HG03108 (cell line): ENCODE data around the gene SPEN.
"Not testable (repeated sequence)": the region's sequence is repeated elsewhere in the genome, so short reads cannot be mapped to it uniquely, and the experiment has no call there.

ENCODE experiments used
- ATAC-seq: cut with Tn5 transposase; IDR thresholded peaks from one replicate; pipeline ENCODE4 v1.9.1; 2021; ENCODE audit warnings: moderate library complexity; ENCODE audit not compliant: unreplicated experiment

SPEN gene

DNA sequence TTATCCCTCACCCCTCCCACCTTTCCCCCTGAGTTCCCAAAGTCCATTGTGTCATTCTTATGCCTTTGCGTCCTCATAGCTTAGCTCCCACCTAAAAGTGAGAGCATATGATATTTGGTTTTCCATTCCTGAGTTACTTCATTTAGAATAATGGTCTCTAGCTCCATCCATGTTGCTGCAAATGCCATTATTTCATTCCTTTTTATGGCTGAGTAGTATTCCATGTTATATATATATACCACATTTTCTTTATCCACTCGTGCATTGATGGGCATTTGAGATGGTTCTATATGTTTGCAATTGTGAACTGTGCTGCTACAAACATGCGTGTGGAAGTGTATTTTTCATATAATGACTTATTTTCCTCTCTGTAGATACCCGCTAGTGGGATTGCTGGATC is 130.4 kb downstream of the SPEN start:
- ATAC-seq, result not testable (repeated sequence)

DNA sequence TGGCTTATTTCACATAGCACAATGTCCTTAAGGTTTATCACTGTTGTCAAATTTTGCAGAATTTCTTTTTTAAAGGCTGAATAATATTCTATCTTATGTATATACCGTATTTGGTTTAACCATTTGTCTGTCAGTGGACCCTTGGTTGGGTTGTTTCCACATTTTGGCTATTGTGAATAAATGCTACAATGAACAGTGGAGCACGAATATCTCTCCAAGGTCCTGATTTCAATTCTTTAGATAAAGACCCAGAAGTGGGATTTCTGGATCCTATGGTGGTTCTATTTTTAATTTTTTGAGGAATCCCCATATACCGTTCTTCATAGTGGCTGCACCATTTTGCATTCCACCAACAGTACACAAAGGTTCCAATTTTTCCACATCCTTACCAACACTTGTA is 134.2 kb downstream of the SPEN start:
- ATAC-seq, result no peak

DNA sequence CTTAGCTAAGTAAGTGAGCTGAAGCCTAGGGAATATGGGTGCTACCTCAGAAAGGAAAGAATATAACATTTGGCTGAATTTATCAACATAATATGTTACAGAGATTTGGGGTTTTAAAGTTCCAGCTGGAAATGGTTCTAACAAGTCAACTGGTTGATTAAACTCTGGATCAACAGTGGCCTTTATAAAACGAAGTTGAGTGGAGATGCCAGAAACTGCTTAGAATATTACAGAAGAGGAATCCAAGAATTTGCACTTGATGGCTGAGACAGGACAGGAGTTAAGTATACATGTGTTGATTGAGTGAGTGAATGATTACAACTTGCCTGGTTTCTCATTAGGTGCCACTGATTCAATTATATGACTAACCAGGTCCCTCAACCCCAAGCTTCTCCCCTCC is 135.8 kb downstream of the SPEN start:
- no peak for ATAC-seq

DNA sequence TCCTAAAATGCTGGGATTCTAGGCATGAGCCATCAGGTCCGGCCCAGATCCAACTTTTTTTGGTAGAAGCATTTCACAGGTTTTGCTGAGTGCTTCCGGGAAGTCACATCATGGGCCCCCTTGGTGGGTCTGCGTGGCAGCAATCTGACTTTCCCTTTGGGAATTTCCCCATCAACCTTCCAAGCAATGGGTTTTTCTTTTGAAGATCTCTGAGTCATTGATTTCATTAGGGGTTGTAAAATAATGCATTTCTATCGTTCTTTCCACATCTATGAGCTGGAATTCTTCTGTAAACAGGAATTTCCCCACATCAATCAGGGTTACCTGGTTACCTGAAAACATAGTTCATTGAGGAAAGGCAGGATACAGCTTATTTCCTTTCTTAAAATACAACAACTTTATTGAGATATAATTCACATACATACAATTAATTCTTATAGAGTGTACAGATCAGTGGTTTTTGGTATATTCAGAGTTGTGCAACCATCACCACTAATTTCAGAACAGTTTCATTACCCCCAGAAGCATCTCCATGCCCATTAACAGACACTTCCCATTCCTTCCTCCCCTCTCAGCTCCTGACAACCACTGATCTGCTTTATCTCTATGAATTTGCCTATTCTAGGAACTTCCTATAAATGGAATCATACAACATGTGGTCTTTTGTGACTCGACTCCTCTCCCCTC is 138.2 kb downstream of the SPEN start:
- ATAC-seq, result no peak

DNA sequence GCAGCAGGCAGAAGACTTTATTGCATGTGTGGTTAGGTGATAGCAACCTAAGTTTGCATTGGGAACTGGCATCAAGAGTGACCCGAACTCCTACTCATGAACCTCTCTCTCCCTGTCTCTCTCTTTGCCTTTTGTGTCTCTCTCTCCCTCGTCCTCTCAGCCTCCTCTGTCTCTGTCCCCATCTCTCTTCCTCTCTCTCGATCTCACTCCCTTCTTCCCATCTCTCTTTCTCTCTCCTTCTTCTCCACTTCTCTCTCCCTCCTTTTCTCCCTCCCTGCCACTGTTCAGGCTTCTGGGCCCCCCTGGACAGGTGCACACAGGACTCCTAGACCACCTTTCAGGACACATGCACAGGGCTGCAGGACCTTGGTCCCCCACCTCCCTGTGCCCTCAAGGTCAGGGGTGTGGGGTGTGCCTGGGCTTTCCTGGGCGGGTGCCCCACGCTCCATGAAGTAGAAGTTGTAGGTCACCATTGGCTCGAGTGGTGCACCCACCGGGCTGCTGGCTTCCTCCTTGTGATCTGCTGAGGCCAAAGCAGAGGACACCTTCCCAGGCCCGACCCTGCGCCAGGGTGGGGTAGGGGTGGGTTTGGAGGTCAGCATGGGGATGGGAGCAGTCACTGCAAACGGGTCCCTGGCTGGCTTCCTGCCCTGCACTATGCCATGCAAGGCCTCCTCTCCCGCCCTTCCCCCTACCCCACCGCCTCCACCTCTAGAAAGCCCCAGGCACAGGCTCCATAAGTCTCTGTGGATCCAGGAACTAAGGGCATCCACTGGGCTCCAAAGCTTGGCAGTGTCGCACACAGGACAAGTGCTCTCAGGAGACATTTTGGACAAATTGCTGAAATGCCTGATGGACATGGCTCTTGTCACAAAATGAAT is 141.6 kb downstream of the SPEN start:
- no peak for ATAC-seq

DNA sequence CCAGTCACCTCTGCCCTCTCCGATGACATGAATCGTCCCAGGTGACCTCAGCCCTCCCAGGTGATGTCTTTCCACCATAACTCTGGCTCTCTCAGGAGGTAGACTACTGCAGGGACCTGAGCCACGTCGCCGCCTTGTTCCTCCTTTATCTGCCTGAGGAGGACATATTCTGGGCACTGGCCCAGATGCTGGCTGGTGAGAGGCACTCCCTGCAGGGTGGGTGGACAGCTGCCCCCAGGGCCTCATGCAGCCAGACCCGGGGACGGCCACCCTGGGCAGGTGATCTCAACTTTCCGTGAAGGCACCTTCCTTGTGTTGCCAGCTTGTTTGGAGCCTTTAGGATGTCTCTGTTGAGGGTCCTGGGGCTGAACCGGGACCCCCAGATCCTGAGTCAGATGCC is 142.3 kb downstream of the SPEN start:
- no peak for ATAC-seq
